Measurements from ENCODE around the gene RAB31.

DNA sequence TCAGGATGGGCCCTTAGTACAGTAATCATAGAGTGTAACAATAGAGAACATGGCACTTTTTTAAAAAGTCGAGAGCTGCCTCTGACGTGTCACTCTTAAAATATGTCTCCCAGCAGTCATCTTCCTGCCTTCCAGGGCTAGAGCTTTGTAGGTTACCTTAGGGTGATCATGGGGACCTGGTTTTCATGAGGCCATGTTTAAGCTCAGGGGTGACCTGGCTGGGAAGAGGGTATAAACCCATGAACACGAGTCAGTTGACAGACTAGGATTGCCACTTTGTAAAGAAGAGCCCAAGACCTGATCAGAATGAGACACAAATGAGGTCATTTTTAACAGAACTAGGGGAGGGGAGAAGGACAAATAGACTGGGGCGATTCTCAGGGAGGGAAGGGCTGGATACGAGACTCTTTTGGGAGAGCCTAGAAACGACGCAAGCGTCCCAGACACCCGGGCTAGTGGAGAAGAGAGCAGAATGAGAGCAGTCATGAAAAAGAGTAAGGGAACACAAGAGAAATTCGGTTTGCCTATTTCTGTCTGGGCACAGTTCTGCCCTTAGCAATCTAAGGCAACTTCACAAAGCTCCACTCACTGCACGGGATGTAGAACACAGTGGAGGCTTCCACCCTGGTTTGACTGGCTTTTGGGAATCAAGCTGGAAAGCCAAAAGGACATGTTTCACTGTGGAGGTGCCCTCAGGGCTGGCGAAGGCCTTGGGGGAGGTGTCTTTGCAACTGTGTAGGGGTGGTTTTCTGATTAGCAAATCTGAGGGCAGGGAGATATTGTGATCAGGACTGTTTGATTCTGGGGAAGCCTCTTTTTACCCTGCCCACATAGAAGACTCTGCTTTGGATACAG is 1.8 kb upstream of the RAB31 start:
- TF ChIP-seq, protein P1, sequence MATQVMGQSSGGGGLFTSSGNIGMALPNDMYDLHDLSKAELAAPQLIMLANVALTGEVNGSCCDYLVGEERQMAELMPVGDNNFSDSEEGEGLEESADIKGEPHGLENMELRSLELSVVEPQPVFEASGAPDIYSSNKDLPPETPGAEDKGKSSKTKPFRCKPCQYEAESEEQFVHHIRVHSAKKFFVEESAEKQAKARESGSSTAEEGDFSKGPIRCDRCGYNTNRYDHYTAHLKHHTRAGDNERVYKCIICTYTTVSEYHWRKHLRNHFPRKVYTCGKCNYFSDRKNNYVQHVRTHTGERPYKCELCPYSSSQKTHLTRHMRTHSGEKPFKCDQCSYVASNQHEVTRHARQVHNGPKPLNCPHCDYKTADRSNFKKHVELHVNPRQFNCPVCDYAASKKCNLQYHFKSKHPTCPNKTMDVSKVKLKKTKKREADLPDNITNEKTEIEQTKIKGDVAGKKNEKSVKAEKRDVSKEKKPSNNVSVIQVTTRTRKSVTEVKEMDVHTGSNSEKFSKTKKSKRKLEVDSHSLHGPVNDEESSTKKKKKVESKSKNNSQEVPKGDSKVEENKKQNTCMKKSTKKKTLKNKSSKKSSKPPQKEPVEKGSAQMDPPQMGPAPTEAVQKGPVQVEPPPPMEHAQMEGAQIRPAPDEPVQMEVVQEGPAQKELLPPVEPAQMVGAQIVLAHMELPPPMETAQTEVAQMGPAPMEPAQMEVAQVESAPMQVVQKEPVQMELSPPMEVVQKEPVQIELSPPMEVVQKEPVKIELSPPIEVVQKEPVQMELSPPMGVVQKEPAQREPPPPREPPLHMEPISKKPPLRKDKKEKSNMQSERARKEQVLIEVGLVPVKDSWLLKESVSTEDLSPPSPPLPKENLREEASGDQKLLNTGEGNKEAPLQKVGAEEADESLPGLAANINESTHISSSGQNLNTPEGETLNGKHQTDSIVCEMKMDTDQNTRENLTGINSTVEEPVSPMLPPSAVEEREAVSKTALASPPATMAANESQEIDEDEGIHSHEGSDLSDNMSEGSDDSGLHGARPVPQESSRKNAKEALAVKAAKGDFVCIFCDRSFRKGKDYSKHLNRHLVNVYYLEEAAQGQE (IDR thresholded peaks at IDR 0.05; ENCODE audit: insufficient read depth in 1 of 2, low read depth in 2 of 2, low read length in 1 of 2), result no peak
- TF ChIP-seq, protein P2, sequence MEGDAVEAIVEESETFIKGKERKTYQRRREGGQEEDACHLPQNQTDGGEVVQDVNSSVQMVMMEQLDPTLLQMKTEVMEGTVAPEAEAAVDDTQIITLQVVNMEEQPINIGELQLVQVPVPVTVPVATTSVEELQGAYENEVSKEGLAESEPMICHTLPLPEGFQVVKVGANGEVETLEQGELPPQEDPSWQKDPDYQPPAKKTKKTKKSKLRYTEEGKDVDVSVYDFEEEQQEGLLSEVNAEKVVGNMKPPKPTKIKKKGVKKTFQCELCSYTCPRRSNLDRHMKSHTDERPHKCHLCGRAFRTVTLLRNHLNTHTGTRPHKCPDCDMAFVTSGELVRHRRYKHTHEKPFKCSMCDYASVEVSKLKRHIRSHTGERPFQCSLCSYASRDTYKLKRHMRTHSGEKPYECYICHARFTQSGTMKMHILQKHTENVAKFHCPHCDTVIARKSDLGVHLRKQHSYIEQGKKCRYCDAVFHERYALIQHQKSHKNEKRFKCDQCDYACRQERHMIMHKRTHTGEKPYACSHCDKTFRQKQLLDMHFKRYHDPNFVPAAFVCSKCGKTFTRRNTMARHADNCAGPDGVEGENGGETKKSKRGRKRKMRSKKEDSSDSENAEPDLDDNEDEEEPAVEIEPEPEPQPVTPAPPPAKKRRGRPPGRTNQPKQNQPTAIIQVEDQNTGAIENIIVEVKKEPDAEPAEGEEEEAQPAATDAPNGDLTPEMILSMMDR (IDR thresholded peaks at IDR 0.05), result no peak
- TF ChIP-seq SIN3A (IDR thresholded peaks at IDR 0.05; ENCODE audit: borderline replicate concordance, insufficient read depth, low read depth, low read length), result no peak
- TF ChIP-seq POLR2AphosphoS5 (IDR thresholded peaks at IDR 0.05; ENCODE audit: low read depth, low read length), result no peak
- no peak for TF ChIP-seq TCF7L2 (IDR thresholded peaks at IDR 0.05; ENCODE audit: low read depth, low read length)
